Mesenchymal stem cell (in vitro differentiated cells and primary cell): ENCODE measurements around the gene ADAMTS17.

Source experiments
- DNase-seq: peaks from one replicate; pipeline ENCODE4 v3.0.0-alpha.2; 2013
- H2AFZ ChIP-seq: one replicate; pipeline ENCODE4 v1.6.1; 2013; ENCODE audit warnings: low read depth, mild to moderate bottlenecking, control low read depth, inconsistent platforms, low read length, moderate library complexity
- H2AK5ac ChIP-seq: 2 replicates; pipeline ENCODE4 v1.6.1; 2013; ENCODE audit warnings: low read length, moderate library complexity, mild to moderate bottlenecking, inconsistent platforms; ENCODE audit not compliant: severe bottlenecking
- H2BK120ac ChIP-seq: one replicate; pipeline ENCODE4 v1.6.1; 2013; ENCODE audit warnings: low read depth, mild to moderate bottlenecking, inconsistent platforms, low read length, moderate library complexity
- H2BK12ac ChIP-seq, 2 experiments: one replicate each; pipeline ENCODE4 v1.6.1; 2013; ENCODE audit warnings: inconsistent platforms in 2 of 2, low read length in 2 of 2, mild to moderate bottlenecking in 2 of 2, moderate library complexity in 2 of 2, control low read depth in 1 of 2
- H2BK15ac ChIP-seq: one replicate; pipeline ENCODE4 v1.6.1; 2013; ENCODE audit warnings: mild to moderate bottlenecking, low read depth, inconsistent platforms; ENCODE audit not compliant: poor library complexity, severe bottlenecking
- H2BK5ac ChIP-seq: 2 replicates; pipeline ENCODE4 v1.6.1; 2013; ENCODE audit warnings: low read depth, mild to moderate bottlenecking, low read length, control low read depth, inconsistent platforms; ENCODE audit not compliant: poor library complexity, severe bottlenecking
- H3K14ac ChIP-seq, 2 experiments: one replicate each; pipeline ENCODE4 v1.6.1; 2013; ENCODE audit warnings: inconsistent platforms in 2 of 2, low read length in 2 of 2, control low read depth in 1 of 2, mild to moderate bottlenecking in 1 of 2, moderate library complexity in 1 of 2
- H3K18ac ChIP-seq, 2 experiments: one replicate each; pipeline ENCODE4 v1.6.1; 2013; ENCODE audit warnings: inconsistent platforms in 2 of 2, low read length in 2 of 2, control low read depth in 1 of 2, low read depth in 1 of 2, mild to moderate bottlenecking in 1 of 2
- H3K23ac ChIP-seq, 2 experiments: one replicate each; pipeline ENCODE4 v1.6.1; 2013; ENCODE audit warnings: inconsistent platforms in 2 of 2, low read length in 2 of 2, mild to moderate bottlenecking in 2 of 2, moderate library complexity in 2 of 2, control low read depth in 1 of 2
- H3K27ac ChIP-seq: 2 replicates; pipeline ENCODE4 v1.5.1; 2013; ENCODE audit warnings: mild to moderate bottlenecking, moderate library complexity, low read length, control low read depth, inconsistent platforms; ENCODE audit not compliant: poor library complexity, severe bottlenecking
- H3K27me3 ChIP-seq, 2 experiments: 2 replicates each; pipeline versions ENCODE4 v1.6.1 to v1.7.0; 2013; ENCODE audit warnings: low read length in 2 of 2, mild to moderate bottlenecking in 2 of 2, moderate library complexity in 2 of 2, control low read depth in 1 of 2, inconsistent platforms in 1 of 2; ENCODE audit not compliant: control insufficient read depth in 1 of 2, insufficient read depth in 1 of 2
- H3K36me3 ChIP-seq, 2 experiments: 2 replicates each; pipeline versions ENCODE4 v1.6.1 to v1.7.0; 2013; ENCODE audit warnings: low read length in 2 of 2, control low read depth in 1 of 2, inconsistent platforms in 1 of 2, low read depth in 1 of 2, mild to moderate bottlenecking in 1 of 2; ENCODE audit not compliant: insufficient read depth in 2 of 2, control insufficient read depth in 1 of 2
- H3K4ac ChIP-seq, 2 experiments: one replicate each; pipeline ENCODE4 v1.6.1; 2013; ENCODE audit warnings: inconsistent platforms in 2 of 2, low read length in 2 of 2, mild to moderate bottlenecking in 2 of 2, moderate library complexity in 2 of 2, control low read depth in 1 of 2, low read depth in 1 of 2
- H3K4me1 ChIP-seq: 2 replicates; pipeline ENCODE4 v1.6.1; 2013; ENCODE audit warnings: low read depth, low read length, control low read depth; ENCODE audit not compliant: control insufficient read depth, insufficient read depth
- H3K4me2 ChIP-seq: 2 replicates; pipeline ENCODE4 v1.6.1; 2013; ENCODE audit warnings: low read length, mild to moderate bottlenecking, inconsistent platforms; ENCODE audit not compliant: poor library complexity, severe bottlenecking
- H3K4me3 ChIP-seq, 2 experiments: 2 replicates each; pipeline versions ENCODE4 v1.5.1 to v1.7.0; 2013; ENCODE audit warnings: low read length in 2 of 2, mild to moderate bottlenecking in 2 of 2, control low read depth in 1 of 2, low read depth in 1 of 2; ENCODE audit not compliant: insufficient read depth in 1 of 2
- H3K79me1 ChIP-seq: replicated peaks from 2 replicates; pipeline ENCODE4 v1.6.1; 2013; ENCODE audit warnings: mild to moderate bottlenecking, control low read depth, low read length, inconsistent platforms; ENCODE audit not compliant: poor library complexity, severe bottlenecking
- H3K9ac ChIP-seq: 2 replicates; pipeline ENCODE4 v1.7.0; 2013; ENCODE audit warnings: mild to moderate bottlenecking, low read length, moderate library complexity
- H3K9me3 ChIP-seq: 2 replicates; pipeline ENCODE4 v1.7.0; 2013; ENCODE audit warnings: mild to moderate bottlenecking, low read length; ENCODE audit not compliant: control insufficient read depth
- H4K8ac ChIP-seq: one replicate; pipeline ENCODE4 v1.6.1; 2013; ENCODE audit warnings: inconsistent platforms, mild to moderate bottlenecking, low read length, moderate library complexity
- H4K91ac ChIP-seq: one replicate; pipeline ENCODE4 v1.6.1; 2013; ENCODE audit warnings: mild to moderate bottlenecking, low read length, inconsistent platforms
- WGBS: methylation state at CpG from one replicate; pipeline ENCODE4 v1.1.7; 2013; ENCODE audit warnings: mixed read lengths; 5-methylcytosine and 5-hydroxymethylcytosine counted together

ADAMTS17 gene

DNA sequence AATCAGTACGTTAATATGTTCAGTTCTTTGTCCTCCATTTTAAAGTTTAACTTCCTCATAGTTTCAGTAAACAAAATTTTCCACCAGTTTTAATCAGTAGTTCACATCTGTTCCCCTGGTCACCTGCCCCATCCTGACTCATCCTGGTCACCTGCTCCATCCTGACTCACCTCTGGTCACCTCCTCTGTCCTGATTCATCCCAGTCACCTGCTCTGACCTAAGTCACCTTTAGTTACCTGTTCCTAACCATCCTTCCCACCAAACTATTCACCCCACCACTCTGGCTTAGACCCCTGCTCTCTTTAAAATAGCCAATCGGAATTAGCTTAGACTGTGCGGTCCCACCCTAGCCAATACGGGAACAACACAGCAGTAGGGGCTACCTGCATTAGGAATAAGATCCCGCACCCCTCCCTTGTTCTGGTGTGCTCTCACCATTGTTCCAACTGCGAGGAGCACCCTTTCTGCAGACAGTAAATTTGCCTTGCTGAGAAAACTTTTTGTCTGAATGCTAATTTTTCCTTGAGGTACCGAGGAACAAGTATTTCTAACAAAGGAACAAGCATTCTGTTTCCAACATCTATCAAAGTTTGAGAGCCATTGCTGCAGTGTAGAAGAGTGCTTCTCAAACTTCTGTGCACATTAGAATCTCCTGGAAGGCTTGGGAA, 169.3 kb downstream of the ADAMTS17 start:
- Histone ChIP-seq H3K4ac (no peak overlapping the region), H3K4me2 (no peak overlapping the region), H2BK15ac (no peak overlapping the region), H3K4me1 (no peaks in the 10 kb centered on the region), H2AFZ (no peak overlapping the region), H3K36me3 (no peaks in the 10 kb centered on the region), H3K23ac (no peak overlapping the region), H3K27me3 (no peaks in the 10 kb centered on the region), H4K8ac (no peak overlapping the region), H2BK12ac (no peak overlapping the region), H3K18ac (no peak overlapping the region), H2BK120ac (no peak overlapping the region), H4K91ac (no peak overlapping the region), H3K9ac (no peak overlapping the region), H2AK5ac (no peak overlapping the region), H3K9me3 (peaks cover 45% of the 10 kb centered on the region), H2BK5ac (no peak overlapping the region), H3K79me1 (no peaks in the 10 kb centered on the region), H3K14ac (no peak overlapping the region), H3K4me3 (no peak overlapping the region), H3K27ac (no peak overlapping the region)
- WGBS = 75% methylated on average over 6 of the region's 7 CpGs
- DNase-seq = no peak

GRCh38 chr15:100171411-100171810, 170.4 kb downstream of the ADAMTS17 start:
- Histone ChIP-seq H2AFZ (no peak overlapping the region), H2BK12ac (no peak overlapping the region), H4K8ac (no peak overlapping the region), H2BK120ac (no peak overlapping the region), H3K79me1 (no peaks in the 10 kb centered on the region), H3K14ac (no peak overlapping the region), H3K9ac (no peak overlapping the region), H3K27ac (no peak overlapping the region), H3K4ac (no peak overlapping the region), H3K36me3 (no peaks in the 10 kb centered on the region), H2AK5ac (no peak overlapping the region), H4K91ac (no peak overlapping the region), H3K27me3 (no peaks in the 10 kb centered on the region), H3K4me1 (no peaks in the 10 kb centered on the region), H3K4me2 (no peak overlapping the region), H3K18ac (no peak overlapping the region), H3K4me3 (no peak overlapping the region), H2BK5ac (no peak overlapping the region), H2BK15ac (no peak overlapping the region), H3K9me3 (peaks cover 41% of the 10 kb centered on the region), H3K23ac (no peak overlapping the region)
- 79% methylated on average over 5 of the region's 5 CpGs for WGBS
- DNase-seq = no peak

DNA sequence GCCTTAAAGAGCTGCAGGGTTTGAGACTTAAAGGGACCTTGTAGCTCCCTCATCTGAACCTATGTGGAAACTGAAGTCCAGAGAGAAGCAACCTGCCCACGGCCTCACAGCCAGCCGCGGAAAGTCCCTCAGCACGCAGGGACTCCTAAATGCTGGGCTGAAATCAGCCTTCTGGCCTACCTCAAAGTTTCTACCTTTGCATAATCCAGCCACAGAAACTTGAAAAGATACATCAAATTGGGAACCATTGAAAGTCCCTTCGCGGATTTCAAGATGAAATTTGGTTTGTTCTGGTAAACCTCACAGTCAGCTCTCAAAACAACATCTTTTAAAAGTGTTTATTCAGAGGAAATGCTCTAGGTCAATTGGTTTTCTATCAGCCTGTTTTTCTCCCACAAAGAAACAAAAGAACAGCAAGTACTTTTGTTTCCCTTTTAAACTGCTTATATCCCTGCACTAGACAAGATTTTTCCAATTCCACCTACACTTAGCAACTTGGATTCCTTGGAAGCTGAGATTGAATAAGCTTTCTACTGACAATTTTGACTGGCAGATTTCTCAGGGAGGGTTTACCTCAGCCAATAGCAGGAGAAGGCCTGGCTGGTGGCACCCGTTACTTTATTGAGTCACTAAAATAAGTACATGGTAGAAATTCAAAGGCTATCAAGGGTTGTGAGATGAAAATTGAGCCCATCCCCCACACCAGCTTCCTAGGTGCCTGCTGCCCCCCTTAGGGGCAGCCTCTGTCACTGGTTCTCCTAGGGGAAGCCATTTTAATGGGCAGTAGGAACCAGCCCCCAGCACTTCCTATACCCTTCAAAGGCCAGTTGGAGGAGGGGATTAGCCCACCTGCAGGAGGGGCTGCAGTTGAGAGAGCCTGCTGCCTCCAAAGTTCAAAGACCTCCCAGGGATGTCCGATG, 171.2 kb downstream of the ADAMTS17 start:
- Histone ChIP-seq H3K4me3 (no peak overlapping the region), H2AK5ac (no peak overlapping the region), H3K14ac (no peak overlapping the region), H3K4me1 (no peaks in the 10 kb centered on the region), H3K9me3 (peaks cover 33% of the 10 kb centered on the region), H2AFZ (no peak overlapping the region), H2BK5ac (no peak overlapping the region), H3K23ac (no peak overlapping the region), H3K18ac (no peak overlapping the region), H3K27me3 (no peaks in the 10 kb centered on the region), H3K27ac (no peak overlapping the region), H3K9ac (no peak overlapping the region), H2BK12ac (no peak overlapping the region), H3K4me2 (no peak overlapping the region), H3K36me3 (no peaks in the 10 kb centered on the region), H3K4ac (no peak overlapping the region), H2BK120ac (no peak overlapping the region), H4K91ac (no peak overlapping the region), H3K79me1 (no peaks in the 10 kb centered on the region), H4K8ac (no peak overlapping the region), H2BK15ac (no peak overlapping the region)
- no peak for DNase-seq
- 81% methylated on average over 8 of the region's 8 CpGs for WGBS

DNA sequence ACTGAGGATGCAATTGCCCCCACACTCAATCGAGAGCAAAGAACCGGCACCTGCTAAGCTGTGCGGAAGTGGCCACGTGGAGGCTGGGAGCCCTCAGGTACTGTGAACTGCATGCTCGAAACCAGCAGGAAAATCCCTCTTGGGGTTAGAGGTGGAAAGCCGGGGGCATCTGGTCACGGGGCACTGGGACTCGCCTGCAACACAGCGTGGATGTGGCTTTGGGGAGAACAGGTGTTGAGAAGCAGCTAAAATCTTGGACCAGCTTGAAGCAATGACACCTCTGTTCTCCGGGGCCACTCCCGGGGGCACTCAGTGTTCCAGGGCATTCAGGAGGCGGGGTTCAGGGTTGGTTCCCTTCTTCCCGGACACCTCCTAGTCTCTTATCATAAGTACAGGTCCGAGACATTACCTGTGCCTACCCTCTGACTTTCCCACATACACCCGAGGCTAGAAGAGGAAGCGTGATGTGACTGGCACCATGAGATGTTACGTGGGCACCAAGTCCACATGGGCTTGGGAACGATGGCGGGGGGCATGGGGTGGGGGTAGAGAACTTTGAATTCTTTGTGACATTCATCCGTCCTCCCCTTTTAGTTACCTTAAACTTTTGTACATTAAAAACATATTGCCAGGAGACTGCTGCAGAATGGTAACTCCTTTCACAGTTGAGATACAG, 172.0 kb downstream of the ADAMTS17 start:
- DNase-seq = no peak
- Histone ChIP-seq H2AK5ac (no peak overlapping the region), H3K23ac (no peak overlapping the region), H2BK15ac (no peak overlapping the region), H3K9me3 (peaks cover 28% of the 10 kb centered on the region), H3K4me3 (no peak overlapping the region), H4K8ac (no peak overlapping the region), H2BK5ac (no peak overlapping the region), H3K4me1 (no peaks in the 10 kb centered on the region), H3K27ac (no peak overlapping the region), H2BK12ac (no peak overlapping the region), H3K9ac (no peak overlapping the region), H3K79me1 (no peaks in the 10 kb centered on the region), H2BK120ac (no peak overlapping the region), H3K4ac (no peak overlapping the region), H3K4me2 (no peak overlapping the region), H3K27me3 (peaks cover 0 to 3% of the 10 kb centered on the region in 2 experiments), H2AFZ (no peak overlapping the region), H4K91ac (no peak overlapping the region), H3K18ac (no peak overlapping the region), H3K14ac (no peak overlapping the region), H3K36me3 (no peaks in the 10 kb centered on the region)
- 70% methylated on average over 13 of the region's 20 CpGs for WGBS
